Measurements from ENCODE around the gene ZNF845.
"Not testable (repeated sequence)": the region's sequence is repeated elsewhere in the genome, so short reads cannot be mapped to it uniquely, and the experiment has no call there.

GRCh38 chr19:53397918-53398317 lies 64.4 kb downstream of the ZNF845 start:
- TF ChIP-seq ELF4 (IDR thresholded peaks at IDR 0.05); ZNF384 (IDR thresholded peaks at IDR 0.05); BHLHE40 (IDR thresholded peaks at IDR 0.05; ENCODE audit: borderline replicate concordance); FOXM1 (IDR thresholded peaks at IDR 0.05; ENCODE audit: borderline replicate concordance); L3MBTL2 (conservative IDR thresholded peaks at IDR 0.05); FOXK2 (IDR thresholded peaks at IDR 0.05); LEF1 (IDR thresholded peaks at IDR 0.05; ENCODE audit: borderline replicate concordance); ARNT (IDR thresholded peaks at IDR 0.05); SUZ12 (IDR thresholded peaks at IDR 0.05); PKNOX1 (IDR thresholded peaks at IDR 0.05); NFRKB (IDR thresholded peaks at IDR 0.05); TARDBP (IDR thresholded peaks at IDR 0.05); SP1 (IDR thresholded peaks at IDR 0.05): not testable (repeated sequence)
